SK-N-SH treated with all-trans-retinoic acid at 6 μM for 48 hours (cell line): ENCODE measurements around the gene CPLX1.

Source experiments
- GLIS3 ChIP-seq: fragments of 250-450 bp; sonication (Bioruptor Pico); IDR thresholded peaks from 2 replicates; pipeline ENCODE4 v1.5.0; 2020; ENCODE audit warnings: mild to moderate bottlenecking, moderate library complexity
- RARB ChIP-seq: fragments of 250-450 bp; sonication (Bioruptor Pico); IDR thresholded peaks from 2 replicates; pipeline ENCODE4 v1.8.0; 2021; ENCODE audit warnings: mild to moderate bottlenecking, moderate library complexity
- ZNF70 ChIP-seq: fragments of 450-650 bp; formaldehyde crosslinking; IDR thresholded peaks from 2 replicates; pipeline ENCODE4 v1.5.0; 2020; ENCODE audit warnings: mild to moderate bottlenecking, moderate library complexity

DNA sequence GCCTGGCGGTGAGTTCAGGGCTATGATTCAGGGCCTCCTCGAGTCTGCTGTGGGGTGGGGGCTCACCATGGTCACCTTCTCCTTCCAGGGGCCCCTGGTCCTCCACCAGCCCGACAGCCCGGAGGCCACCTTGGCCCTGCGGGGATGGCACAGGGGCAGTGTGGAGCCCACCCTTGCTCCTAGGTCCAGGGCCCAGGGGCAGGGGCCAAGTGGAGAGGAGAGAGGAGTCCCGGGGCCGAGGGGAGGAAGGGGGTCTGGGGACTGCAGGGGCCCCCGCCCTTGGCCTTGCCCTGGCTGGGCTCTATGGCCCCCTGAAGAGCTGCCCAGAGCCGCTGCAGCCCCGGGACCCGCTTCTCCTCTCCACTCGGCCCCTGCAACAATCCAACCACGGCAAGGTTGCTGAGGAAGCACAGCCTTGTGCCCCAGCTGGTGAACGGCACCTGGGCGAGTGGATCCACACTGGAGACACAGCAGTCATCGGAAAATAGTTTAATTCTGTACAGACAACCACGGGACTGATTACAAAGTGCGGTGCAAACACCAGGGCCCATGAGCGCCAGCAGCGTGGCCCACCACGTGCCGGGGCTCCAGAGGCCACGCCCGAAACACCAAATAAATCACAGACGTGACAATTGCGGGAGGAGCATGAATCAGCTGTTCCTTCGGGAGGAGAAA is 23.0 kb upstream of the CPLX1 start:
- TF ChIP-seq ZNF70 (CRISPR knock-in tag), result no peak
- TF ChIP-seq GLIS3 (CRISPR knock-in tag), result no peak
- TF ChIP-seq RARB (CRISPR knock-in tag), result no peak
